Measurements from ENCODE around the gene RNF113B. TPM values are rescaled to one million over a fixed set of nuclear protein-coding genes. Genes with fewer than 3 reads are reported as not detected.
A peak's percentile ranks its signal among the peaks of the same experiment; 100 is the strongest.

RNF113B gene
- total and polyA plus RNA-seq, 2 of the 13 experiments (the other 11 are each of a cell fraction or from before 2014, with no cell fraction given): not detected

DNA sequence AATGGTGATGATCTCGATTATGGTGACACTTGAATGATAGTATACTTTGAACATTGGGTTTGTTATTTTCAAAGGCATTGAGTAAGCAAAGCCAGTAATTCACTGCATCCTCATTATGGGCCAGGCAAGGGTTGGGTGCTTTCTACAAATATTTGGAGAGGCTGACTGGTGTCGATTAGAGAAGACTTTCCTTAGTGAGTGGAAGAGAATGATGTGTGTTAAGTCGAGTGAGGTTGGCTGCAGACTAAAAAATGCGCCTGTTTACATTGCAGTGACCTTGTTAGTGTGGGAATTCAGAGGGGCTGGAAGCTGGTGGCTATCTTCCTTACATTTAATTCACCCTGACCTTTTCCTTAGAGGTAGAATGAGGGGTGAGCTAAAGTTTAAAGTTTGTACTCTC is 22.4 kb upstream of the RNF113B start (continued):
- TF ChIP-seq HNF4G (IDR thresholded peaks at IDR 0.05; ENCODE audit: borderline replicate concordance, low read depth, low read length) (no peak), HNF4G (CRISPR knock-in tag; IDR thresholded peaks at IDR 0.05; ENCODE audit: borderline replicate concordance, low read depth) (no peak), ZNF264 (CRISPR knock-in tag; IDR thresholded peaks at IDR 0.05) (no peak), CCAR2 (optimal IDR thresholded peaks at IDR 0.05; ENCODE audit: low read depth, low read length) (no peak), ZNF446 (CRISPR knock-in tag; IDR thresholded peaks at IDR 0.05) (no peak), NONO (IDR thresholded peaks at IDR 0.05) (no peak), NONO (CRISPR knock-in tag; conservative IDR thresholded peaks at IDR 0.05) (no peak), ZSCAN30 (CRISPR knock-in tag; IDR thresholded peaks at IDR 0.05) (no peak), ZNF678 (CRISPR knock-in tag; IDR thresholded peaks at IDR 0.05) (no peak), ZNF75D (CRISPR knock-in tag; IDR thresholded peaks at IDR 0.05; ENCODE audit: borderline replicate concordance) (no peak), IKZF1 (IDR thresholded peaks at IDR 0.05) (no peak), ATF1 (CRISPR knock-in tag; IDR thresholded peaks at IDR 0.05) (no peak), SKIL (CRISPR knock-in tag; IDR thresholded peaks at IDR 0.05; ENCODE audit: borderline replicate concordance) (peak; percentile 61; the same call in 1 of the 2 replicates), ZNF124 (CRISPR knock-in tag; IDR thresholded peaks at IDR 0.05) (no peak), ZNF569 (CRISPR knock-in tag; IDR thresholded peaks at IDR 0.05; ENCODE audit: borderline replicate concordance) (no peak), ZBTB38 (CRISPR knock-in tag; IDR thresholded peaks at IDR 0.05) (no peak), YEATS2 (CRISPR knock-in tag; IDR thresholded peaks at IDR 0.05; ENCODE audit: borderline replicate concordance) (no peak), ARHGAP35 (CRISPR knock-in tag; IDR thresholded peaks at IDR 0.05; ENCODE audit: borderline replicate concordance) (no peak), ZNF337 (CRISPR knock-in tag; IDR thresholded peaks at IDR 0.05; ENCODE audit: borderline replicate concordance, low read depth) (no peak), SIN3B (IDR thresholded peaks at IDR 0.05; ENCODE audit: low read length) (no peak), ZBTB3 (CRISPR knock-in tag; IDR thresholded peaks at IDR 0.05; ENCODE audit: borderline replicate concordance, low read depth) (peak; percentile 58; the same call in 1 of the 2 replicates), EP300 (IDR thresholded peaks at IDR 0.05; ENCODE audit: low read depth in 2 of 2, low read length in 2 of 2) (peak in 1 of 2 experiments; percentile 38; a peak in 1 of 4 replicates), EP300 (CRISPR knock-in tag; IDR thresholded peaks at IDR 0.05; ENCODE audit: borderline replicate concordance) (no peak; the same call in 1 of the 2 replicates)
- TF ChIP-seq, protein P1, sequence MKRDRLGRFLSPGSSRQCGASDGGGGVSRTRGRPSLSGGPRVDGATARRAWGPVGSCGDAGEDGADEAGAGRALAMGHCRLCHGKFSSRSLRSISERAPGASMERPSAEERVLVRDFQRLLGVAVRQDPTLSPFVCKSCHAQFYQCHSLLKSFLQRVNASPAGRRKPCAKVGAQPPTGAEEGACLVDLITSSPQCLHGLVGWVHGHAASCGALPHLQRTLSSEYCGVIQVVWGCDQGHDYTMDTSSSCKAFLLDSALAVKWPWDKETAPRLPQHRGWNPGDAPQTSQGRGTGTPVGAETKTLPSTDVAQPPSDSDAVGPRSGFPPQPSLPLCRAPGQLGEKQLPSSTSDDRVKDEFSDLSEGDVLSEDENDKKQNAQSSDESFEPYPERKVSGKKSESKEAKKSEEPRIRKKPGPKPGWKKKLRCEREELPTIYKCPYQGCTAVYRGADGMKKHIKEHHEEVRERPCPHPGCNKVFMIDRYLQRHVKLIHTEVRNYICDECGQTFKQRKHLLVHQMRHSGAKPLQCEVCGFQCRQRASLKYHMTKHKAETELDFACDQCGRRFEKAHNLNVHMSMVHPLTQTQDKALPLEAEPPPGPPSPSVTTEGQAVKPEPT (CRISPR knock-in tag; IDR thresholded peaks at IDR 0.05; ENCODE audit: low read depth): no peak
- TF ChIP-seq, protein P2, sequence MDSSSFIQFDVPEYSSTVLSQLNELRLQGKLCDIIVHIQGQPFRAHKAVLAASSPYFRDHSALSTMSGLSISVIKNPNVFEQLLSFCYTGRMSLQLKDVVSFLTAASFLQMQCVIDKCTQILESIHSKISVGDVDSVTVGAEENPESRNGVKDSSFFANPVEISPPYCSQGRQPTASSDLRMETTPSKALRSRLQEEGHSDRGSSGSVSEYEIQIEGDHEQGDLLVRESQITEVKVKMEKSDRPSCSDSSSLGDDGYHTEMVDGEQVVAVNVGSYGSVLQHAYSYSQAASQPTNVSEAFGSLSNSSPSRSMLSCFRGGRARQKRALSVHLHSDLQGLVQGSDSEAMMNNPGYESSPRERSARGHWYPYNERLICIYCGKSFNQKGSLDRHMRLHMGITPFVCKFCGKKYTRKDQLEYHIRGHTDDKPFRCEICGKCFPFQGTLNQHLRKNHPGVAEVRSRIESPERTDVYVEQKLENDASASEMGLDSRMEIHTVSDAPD (CRISPR knock-in tag; IDR thresholded peaks at IDR 0.05): no peak
